MCF 10A (cell line): ENCODE data around the gene SLC27A1. TPM values are rescaled to one million over a fixed set of nuclear protein-coding genes. Genes with fewer than 3 reads are reported as not detected.

Experiments
- BruUV-seq: library from RNA; stranded (reverse); fragments of 400-500 nt; replicated peaks from 2 replicates; lab custom pipeline; 2021; lab: Mats Ljungman, UMichigan
- CTCF ChIA-PET: fragments of 300-600 bp; sonication (Branson Sonifier 250); formaldehyde crosslinking; extraction: SDS; loops from one replicate; lab custom pipeline; 2021; ENCODE audit warnings: antibody characterized with exemption, inconsistent platforms; lab: Yijun Ruan, JAX
- POLR2A ChIA-PET: fragments of 300-600, 350-650 bp; sonication (Branson Sonifier 250); formaldehyde crosslinking; extraction: SDS; loops from one replicate; lab custom pipeline; 2020; ENCODE audit warnings: antibody characterized with exemption, inconsistent platforms; lab: Yijun Ruan, JAX
- DNase-seq: peaks from one replicate; pipeline ENCODE4 v3.0.0-alpha.2; 2018; ENCODE audit not compliant: unreplicated experiment
- H3K27ac Mint-ChIP-seq: one replicate; pipeline ENCODE4 v1.8.0; 2022; ENCODE audit warnings: mild to moderate bottlenecking, low read depth, mixed read lengths; ENCODE audit not compliant: unreplicated experiment
- H3K27me3 Mint-ChIP-seq: one replicate; pipeline ENCODE4 v1.8.0; 2022; ENCODE audit warnings: mixed read lengths; ENCODE audit not compliant: insufficient read depth, unreplicated experiment
- H3K36me3 Mint-ChIP-seq: one replicate; pipeline ENCODE4 v1.8.0; 2022; ENCODE audit warnings: mild to moderate bottlenecking, moderate library complexity, mixed read lengths; ENCODE audit not compliant: insufficient read depth, unreplicated experiment
- H3K4me1 Mint-ChIP-seq: one replicate; pipeline ENCODE4 v1.8.0; 2022; ENCODE audit warnings: mixed read lengths; ENCODE audit not compliant: insufficient read depth, unreplicated experiment
- H3K4me3 Mint-ChIP-seq: one replicate; pipeline ENCODE4 v1.8.0; 2022; ENCODE audit warnings: mild to moderate bottlenecking, moderate library complexity, mixed read lengths; ENCODE audit not compliant: unreplicated experiment
- H3K9me3 Mint-ChIP-seq: one replicate; pipeline ENCODE4 v1.8.0; 2022; ENCODE audit warnings: mixed read lengths; ENCODE audit not compliant: unreplicated experiment
- CTCF ChIP-seq: fragments of 200-600 bp; IDR thresholded peaks from one replicate; pipeline ENCODE4 v1.8.0; 2022; ENCODE audit warnings: antibody characterized with exemption, mild to moderate bottlenecking; ENCODE audit not compliant: unreplicated experiment
- intact Hi-C: fragments of 100-400 bp; cut with micrococcal nuclease; formaldehyde crosslinking; loops from 2 replicates; pipeline ENCODE4 v1.14.1; 2022
- total RNA-seq: library from RNA; stranded (reverse); gene quantifications from 2 replicates; pipeline ENCODE4 v1.2.3, GENCODE V29; 2022

Gene SLC27A1
- total RNA-seq, 1 experiment from 2014 or later, result 5.0 TPM

GRCh38 chr19:17450264-17451075 lies 19.9 kb upstream of the SLC27A1 start:
- peak; percentile 94 for DNase-seq
- TF ChIP-seq CTCF, result no peak
- Mint-ChIP-seq H3K27me3 (no peaks in the 10 kb centered on the region), H3K27ac (peak overlapping the region; percentile 14), H3K9me3 (no peaks in the 10 kb centered on the region), H3K4me3 (no peak overlapping the region), H3K4me1 (peaks cover 5% of the 10 kb centered on the region), H3K36me3 (no peaks in the 10 kb centered on the region)
- ChIA-PET CTCF (interaction anchor here (0.6 to 1.3 kb wide), 5 partner anchors 10 to 147 kb away, joined by 3 to 5 read pairs (median 3); no protein-coding TSS in a partner anchor), POLR2A (interaction anchor here (0.6 to 1.6 kb wide), 10 partner anchors 11 to 409 kb away, joined by 3 to 7 read pairs (median 4); partner anchors contain the start of genes MVB12A, PGLS and RPL18A)
- no TSS peak for BruUV-seq
- intact Hi-C loops, result loop anchor here (1.0 kb wide), 1 partner anchor 31 kb away; no protein-coding TSS in a partner anchor

- H3K4me1 Mint-ChIP-seq, result peaks cover 5% of the 10 kb centered on the region
Measured at GRCh38 chr19:17451820-17452219, 18.5 kb upstream of the SLC27A1 start.

GRCh38 chr19:17454576-17455071 lies 15.7 kb upstream of the SLC27A1 start:
- no peak overlapping the region for H3K27ac Mint-ChIP-seq
- no peaks in the 10 kb centered on the region for H3K36me3 Mint-ChIP-seq
- no TSS peak for BruUV-seq
- intact Hi-C loops, result no loop called here
- no peaks in the 10 kb centered on the region for H3K27me3 Mint-ChIP-seq
- no peak for DNase-seq
- TF ChIP-seq CTCF, result no peak
- peaks cover 5% of the 10 kb centered on the region for H3K4me1 Mint-ChIP-seq
- no peaks in the 10 kb centered on the region for H3K9me3 Mint-ChIP-seq
- H3K4me3 Mint-ChIP-seq, result no peak overlapping the region
- POLR2A ChIA-PET, result no interaction called here
- CTCF ChIA-PET, result interaction anchor here (0.6 to 1.3 kb wide), 5 partner anchors 11 to 1838 kb away, joined by 3 to 4 read pairs (median 4); no protein-coding TSS in a partner anchor

More at GRCh38 chr19:17451820-17452219, 18.5 kb upstream of the SLC27A1 start:
- no peak for TF ChIP-seq CTCF
- H3K27me3 Mint-ChIP-seq, result no peaks in the 10 kb centered on the region
- H3K4me3 Mint-ChIP-seq, result no peak overlapping the region
- POLR2A ChIA-PET, result interaction anchor here (0.6 to 0.7 kb wide), 2 partner anchors 10 to 28 kb away, joined by 3 to 4 read pairs; no protein-coding TSS in a partner anchor
- intact Hi-C loops, result loop anchor here (2.0 kb wide), 1 partner anchor 15 kb away; no protein-coding TSS in a partner anchor
- H3K27ac Mint-ChIP-seq, result no peak overlapping the region
- DNase-seq, result no peak
- no peaks in the 10 kb centered on the region for H3K9me3 Mint-ChIP-seq
- CTCF ChIA-PET, result interaction anchor here (0.6 to 1.2 kb wide), 3 partner anchors 11 to 904 kb away, joined by 3 to 6 read pairs (median 4); no protein-coding TSS in a partner anchor
- no peaks in the 10 kb centered on the region for H3K36me3 Mint-ChIP-seq
- no TSS peak for BruUV-seq
